GM11168 (cell line): ENCODE results near the gene SNX6.
"Not testable (repeated sequence)": the region's sequence is repeated elsewhere in the genome, so short reads cannot be mapped to it uniquely, and the experiment has no call there.

Source experiments
- in situ Hi-C: fragments of 300-500 bp; cut with MboI; formaldehyde crosslinking; loops from one replicate; pipeline ENCODE4 v1.12.0; 2022; ENCODE audit warnings: low sequenced_read_pairs; ENCODE audit not compliant: unreplicated experiment

The SNX6 gene

DNA sequence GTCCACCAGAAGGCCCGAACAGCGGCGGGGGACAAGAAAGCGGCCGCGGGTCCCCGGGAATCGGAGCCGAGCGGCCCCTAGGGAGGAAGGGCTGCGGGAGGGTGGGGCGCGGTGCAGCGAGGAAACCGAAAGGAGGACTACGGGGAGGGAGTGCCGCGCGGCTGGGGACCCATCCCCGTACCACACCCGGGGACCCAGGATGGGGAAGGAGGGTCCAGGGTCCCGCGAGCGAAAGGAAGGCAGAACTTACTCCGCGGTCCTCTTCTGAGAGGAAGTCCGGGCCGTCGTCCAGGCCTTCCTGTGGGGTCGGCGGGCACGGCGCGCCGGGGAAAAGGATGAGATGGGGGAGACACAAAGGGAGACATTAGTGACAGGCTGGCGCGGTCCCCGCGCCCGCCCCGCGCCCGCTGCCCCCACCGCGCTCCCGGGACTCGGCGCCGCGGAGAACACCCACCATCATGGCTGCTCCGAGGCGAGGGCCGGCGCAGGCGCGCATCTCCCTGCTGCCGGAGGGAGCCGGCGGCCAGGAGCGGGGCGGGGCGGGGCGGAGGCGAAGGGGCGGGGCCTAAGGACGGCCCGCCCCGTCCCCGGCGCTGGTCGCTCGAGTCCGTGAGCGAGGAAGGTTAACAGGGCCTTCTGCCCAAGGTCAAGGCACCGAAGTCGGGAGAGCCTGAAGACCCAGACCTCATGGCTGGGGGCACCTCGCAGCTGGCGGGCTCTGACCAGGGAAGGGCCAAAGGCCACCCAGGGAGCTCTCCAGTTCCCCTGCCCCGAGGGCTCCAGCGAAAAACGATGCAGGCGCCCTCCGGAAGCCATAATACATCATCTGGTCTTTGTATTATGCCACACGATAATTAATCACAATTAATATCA is at the start of gene SNX6:
TSS of gene SNX6 (minus strand) at position 492 of the 873 bp plus-strand sequence. CDS start at position 460, 32 bp downstream.
- in situ Hi-C loops: no loop called here

- in situ Hi-C loops: loop anchor here (25.0 kb wide), 1 partner anchor 734 kb away; the partner anchor contains the start of gene NFKBIA
These were observed 48.8 kb upstream of the SNX6 start for GRCh38 chr14:34678735-34679134.

DNA sequence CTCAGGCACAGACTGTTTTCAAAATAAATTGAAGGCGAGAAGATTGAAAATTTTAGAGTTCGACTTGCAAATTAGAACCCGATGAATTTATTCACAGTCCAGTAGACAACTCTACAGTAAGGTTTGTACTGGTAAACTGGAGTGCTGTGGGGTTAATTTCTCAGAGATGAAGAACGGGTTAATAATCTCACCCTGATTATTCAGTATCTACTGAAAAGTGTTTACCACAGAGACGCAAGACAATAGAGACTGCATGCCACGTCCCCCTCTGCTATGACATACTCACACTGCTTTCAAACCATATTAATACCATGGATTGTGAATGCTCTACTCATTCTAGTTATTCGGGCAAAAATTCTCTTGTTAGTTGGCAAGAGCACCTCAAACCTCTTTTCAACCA is 48.4 kb upstream of the SNX6 start:
- in situ Hi-C loops: loop anchor here (25.0 kb wide), 1 partner anchor 734 kb away; the partner anchor contains the start of gene NFKBIA

DNA sequence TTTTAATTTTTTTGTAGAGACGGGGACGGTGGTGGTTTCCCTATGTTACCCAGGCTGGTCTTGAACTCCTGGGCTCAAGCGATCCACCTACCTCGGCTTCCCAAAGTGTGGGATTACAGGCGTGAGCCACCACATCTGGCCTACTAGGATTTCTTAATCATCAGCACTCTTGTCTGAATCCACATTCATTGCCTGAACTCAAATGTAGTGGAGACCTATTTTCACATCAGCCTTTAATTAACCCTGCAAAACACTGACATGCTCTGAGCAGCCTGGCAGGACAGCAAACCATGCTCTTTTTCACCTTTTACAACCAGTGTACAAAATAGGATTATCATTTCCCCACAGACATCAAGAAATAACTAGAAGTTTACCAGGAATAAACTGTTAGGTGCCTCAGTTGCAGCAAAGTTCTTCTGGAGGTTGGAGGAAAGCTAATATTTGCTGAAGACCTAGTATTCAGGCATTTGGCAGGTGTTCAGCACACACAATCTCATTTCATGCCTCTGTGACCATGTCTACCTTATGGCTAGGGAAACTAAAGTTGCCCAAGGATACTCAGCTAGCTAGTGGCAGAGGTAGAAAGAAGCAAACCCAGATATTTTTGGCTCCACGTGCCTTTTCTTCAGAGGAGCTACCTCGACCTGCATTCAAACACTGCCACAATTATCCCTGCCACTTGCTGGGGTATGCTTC is 46.7 kb upstream of the SNX6 start:
- in situ Hi-C loops: loop anchor here (25.0 kb wide), 1 partner anchor 736 kb away; the partner anchor contains the start of gene NFKBIA

DNA sequence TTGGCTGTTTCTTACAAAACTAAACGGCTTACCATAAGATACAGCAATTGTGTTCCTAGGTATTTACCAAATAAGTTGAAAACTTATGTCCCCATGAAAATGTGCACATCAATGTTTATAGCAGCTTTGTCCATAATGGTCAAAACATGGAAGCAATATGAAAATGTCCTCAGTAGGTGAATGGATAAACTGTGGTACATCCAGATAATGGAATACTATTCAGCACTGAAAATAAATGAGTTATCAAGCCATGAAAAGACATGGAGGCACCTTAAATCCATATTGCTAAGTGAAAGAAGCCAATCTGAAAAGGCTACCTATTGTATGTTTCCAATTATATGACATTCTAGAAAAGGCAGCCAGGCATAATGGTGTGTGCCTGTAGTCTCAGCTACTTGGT is 43.8 kb upstream of the SNX6 start:
- in situ Hi-C loops: loop anchor here (5.0 kb wide), 1 partner anchor 49 kb away; no protein-coding TSS in a partner anchor

DNA sequence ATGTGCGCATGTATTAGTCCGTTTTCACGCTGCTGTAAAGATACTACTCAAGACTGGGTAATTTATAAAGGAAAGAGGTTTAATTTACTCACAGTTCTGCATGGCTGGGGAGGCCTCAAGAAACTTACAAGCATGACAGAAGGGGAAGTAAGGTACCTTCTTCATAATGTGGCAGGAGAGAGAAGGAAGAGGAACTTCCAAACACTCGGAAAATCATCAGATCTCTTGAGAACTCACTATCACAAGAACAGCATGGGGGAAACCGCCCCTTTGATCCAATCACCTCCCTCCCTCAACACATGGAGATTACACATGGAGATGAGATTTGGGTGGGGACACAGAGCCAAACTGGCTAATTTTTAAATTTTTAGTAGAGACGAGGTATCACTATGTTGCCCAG is 41.8 kb upstream of the SNX6 start:
- in situ Hi-C loops: loop anchor here (5.0 kb wide), 1 partner anchor 51 kb away; no protein-coding TSS in a partner anchor

DNA sequence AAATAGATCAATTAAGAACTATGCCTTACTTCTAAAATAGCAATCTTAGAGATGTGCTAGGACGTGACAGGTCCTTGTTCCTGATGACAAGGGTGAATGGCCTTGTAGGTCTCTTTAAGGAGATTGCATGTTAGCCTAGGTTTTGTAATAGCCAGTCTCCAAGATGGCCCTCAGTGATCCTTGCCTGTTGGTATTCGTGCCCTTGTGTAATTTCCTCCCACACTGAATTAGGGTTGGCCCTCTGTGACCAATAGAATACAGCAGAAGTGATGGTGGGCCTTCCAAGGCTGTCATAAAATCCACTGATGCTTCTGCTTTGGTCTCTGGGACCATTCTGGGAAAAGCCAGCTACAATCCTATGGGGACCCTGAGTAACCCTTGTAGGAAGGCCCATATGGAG is 38.2 kb upstream of the SNX6 start:
- in situ Hi-C loops: no loop called here

DNA sequence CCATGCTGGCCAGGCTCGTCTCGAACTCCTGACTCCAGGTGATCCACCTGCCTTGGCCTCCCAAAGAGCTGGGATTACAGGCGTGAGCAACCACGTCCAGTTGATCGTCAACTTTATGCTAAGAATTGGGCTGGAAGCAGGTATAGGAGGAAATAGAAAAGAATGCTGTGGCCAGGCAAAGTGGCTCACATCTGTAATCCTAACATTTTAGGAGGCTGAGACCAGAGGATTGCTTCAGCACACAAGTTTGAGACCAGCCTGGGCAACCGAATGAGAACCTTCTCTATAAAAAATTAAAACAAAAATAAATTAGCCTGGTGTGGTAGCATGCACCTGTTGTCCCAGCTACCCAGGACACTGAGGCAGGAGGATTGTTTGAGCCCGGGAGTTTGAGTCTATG is 37.1 kb upstream of the SNX6 start:
- in situ Hi-C loops: no loop called here

GRCh38 chr14:34665785-34666435 is 36.0 kb upstream of the SNX6 start:
- in situ Hi-C loops: no loop called here

DNA sequence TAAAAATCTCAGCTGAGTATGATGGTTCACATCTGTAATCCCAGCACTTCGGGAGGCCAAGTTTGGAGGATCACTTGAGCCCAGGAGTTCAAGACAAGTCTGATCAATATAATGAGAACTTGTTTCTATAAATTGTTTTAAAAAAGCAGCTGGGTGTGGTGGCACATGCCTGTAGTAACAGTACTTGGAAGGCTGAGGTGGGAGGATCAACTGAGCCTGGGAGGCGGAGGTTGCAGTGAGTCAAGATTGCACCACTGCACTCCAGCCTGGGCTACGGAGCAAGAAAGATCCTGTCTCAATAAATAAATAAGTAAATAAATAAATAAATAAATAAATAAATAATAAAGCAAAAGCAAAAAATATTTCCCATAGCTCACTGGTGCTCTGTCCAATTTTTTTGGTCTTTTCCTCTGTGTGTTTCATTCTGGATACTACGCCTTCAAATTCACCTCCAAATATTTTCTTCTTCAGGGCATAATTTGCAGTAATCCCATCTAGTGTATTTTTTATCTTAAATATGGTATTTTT is 32.7 kb upstream of the SNX6 start:
- in situ Hi-C loops: no loop called here

- in situ Hi-C loops: no loop called here
These were observed 30.8 kb upstream of the SNX6 start for GRCh38 chr14:34660796-34661195.

- in situ Hi-C loops: no loop called here
These were observed 26.0 kb upstream of the SNX6 start for GRCh38 chr14:34655959-34656358.

DNA sequence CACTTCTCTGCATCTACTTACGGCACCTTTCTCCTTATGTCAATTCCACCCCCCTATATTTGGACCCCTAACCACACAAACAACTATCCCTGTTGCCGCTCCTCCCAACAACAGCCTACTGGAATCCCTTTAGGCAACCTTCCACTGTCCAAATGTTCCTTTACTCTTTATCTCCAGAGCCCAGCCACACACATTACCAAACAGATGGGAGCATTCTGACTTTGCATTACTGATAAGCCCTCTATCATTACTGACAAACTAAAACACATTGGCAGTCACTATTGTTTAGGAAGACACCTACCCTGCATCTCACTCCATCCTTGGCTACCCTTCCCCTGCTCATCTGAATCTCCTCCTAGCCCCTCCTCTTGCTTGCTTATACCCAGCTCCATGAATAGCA is 23.1 kb upstream of the SNX6 start:
- in situ Hi-C loops: not testable (repeated sequence)

DNA sequence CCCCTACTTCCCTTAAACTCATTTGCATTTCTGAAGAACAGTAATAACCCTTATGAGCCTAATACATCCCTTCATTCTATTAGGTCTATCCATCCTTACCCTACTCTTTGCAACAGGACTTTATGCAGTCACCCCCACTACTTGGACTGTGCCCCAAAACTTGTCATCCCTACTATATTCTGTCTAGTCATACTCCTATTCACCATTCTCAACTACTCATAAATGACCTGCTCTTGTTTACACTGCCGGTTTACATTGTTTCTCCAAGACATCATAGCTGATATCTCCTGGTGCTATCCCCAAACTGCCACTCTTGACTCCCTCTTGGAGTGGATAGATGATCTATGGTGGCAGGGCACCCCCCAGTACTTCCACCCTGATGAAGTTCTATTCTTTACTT is 22.4 kb upstream of the SNX6 start:
- in situ Hi-C loops: not testable (repeated sequence)

DNA sequence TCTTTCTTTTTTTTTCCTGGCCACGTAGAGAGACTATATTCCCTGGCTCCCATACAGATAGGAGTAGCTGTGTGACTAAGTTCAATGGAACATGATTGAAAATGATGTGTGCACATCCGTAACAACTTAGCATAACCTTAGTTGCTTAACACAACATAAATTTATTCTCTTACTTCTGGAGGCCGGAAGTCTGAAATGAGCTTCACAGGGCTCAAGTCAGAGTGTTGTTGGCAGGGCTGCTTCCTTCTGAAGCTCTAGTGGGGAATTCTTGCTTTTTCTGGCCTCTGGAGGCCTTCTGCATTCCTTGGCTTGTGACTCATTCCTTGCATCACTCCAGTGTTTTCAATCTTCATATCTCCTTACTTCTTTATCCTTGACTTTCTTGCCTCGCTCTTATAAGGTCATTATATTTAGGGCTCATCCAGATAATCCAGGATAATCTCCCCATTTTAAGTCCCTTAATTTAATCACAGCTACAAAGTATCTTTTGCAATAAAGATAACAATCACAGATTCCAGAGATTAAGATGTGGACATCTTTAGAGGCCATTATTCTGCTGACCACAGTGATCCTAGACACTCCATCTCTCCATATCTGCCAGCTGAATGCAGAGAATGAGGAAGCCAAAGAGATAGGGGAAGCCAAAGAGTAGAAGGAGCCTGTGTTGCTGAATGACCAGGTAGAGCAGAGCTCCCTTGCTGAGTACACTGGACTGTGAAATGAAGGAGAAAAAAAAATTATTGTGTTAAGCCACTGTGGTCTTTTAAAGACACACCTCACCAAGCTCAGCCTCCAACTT is 21.0 kb upstream of the SNX6 start:
- in situ Hi-C loops: no loop called here

DNA sequence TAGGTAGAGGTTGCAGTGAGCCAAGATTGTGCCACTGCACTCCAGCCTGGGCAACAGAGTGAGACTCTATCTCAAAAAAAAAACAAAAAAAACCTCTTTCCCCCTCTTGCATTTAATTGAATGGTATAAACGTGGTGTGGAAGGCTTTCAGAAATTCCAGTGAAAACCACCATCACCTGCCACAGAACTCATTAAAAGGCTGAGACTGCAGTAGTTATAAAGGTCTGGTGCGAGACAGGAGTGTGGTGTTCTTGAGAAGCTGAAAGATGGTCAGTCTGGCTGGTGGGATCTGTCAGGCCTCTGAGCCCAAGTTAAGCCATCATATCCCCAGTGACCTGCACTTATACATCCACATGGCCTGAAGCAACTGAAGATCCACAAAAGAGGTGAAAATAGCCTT is 20.1 kb upstream of the SNX6 start:
- in situ Hi-C loops: not testable (repeated sequence)

DNA sequence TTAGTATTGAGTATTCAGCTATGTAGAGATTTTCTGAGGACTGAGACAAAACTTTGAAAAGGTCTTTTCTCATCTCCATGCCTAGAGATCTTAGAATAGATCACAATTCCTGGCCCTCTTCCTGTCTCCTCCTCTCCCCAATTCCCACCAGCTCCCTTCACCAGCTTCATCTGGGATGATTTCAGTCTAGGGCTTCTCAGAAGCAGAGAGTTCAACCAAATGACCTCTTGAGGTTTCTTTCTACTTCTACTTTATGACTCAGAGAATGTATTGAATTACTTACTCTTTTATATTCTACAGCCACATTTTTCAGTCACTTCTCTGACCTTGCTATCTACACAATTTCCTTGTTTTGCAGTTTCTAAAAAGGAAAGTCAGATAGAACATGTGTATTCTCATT is 19.4 kb upstream of the SNX6 start:
- in situ Hi-C loops: no loop called here

DNA sequence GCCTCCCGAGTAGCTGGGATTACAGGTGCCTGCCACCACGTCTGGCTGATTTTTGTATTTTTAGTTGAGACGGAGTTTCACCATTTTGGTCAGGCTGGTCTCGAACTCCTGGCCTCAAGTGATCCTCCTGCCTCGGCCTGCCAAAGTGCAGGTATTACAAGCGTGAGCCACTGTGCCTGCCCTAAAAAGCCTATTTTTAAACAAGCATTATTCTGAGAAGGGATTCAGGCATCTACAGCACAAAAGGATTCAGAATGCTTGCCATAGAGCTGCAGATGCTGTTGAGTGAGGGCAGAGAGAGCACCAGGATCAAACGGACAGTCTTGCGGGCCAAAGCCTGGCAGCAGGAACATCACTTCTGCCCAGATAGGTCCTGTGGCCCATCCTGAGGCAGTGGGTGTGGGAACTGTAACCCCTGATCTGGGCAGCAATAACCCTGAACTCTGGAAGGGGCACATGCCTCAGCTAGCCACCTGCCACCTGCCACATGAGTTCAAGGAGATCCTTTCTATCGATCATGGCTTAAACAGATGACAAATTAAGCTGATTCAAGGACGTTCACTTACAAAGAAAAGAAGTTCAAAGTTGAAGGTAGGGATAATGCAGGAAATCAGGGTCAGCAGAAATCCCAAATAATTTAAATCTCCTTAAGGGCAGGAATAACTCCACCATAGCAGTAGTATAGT is 16.8 kb upstream of the SNX6 start:
- in situ Hi-C loops: no loop called here

DNA sequence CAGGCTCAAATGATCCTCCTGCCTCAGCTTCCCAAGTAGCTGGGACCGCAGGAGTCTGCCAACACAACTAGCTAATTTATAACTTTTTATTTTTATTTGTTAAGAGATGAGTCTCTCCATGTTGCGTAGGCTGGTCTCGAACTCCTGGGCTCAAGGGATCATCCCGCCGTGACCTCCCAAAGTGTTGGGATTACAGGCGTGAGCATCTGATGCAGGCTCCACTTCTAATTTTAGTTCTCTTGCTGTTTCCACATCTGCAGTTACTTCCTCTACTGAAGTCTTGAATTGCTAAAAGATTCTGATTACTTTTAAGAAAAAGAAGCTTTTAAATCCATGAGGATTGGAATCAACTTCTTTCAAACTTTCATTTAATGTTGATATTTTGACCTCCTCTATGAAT is 13.4 kb upstream of the SNX6 start:
- in situ Hi-C loops: no loop called here
